ENCODE data around the gene SLC12A2. TPM values are rescaled to one million over a fixed set of nuclear protein-coding genes. Genes with fewer than 3 reads are reported as not detected.

The SLC12A2 gene
- polyA plus RNA-seq, 1 donor (not counting 4 experiments of a cell fraction or from before 2014, with no cell fraction given), result 15.5 TPM

DNA sequence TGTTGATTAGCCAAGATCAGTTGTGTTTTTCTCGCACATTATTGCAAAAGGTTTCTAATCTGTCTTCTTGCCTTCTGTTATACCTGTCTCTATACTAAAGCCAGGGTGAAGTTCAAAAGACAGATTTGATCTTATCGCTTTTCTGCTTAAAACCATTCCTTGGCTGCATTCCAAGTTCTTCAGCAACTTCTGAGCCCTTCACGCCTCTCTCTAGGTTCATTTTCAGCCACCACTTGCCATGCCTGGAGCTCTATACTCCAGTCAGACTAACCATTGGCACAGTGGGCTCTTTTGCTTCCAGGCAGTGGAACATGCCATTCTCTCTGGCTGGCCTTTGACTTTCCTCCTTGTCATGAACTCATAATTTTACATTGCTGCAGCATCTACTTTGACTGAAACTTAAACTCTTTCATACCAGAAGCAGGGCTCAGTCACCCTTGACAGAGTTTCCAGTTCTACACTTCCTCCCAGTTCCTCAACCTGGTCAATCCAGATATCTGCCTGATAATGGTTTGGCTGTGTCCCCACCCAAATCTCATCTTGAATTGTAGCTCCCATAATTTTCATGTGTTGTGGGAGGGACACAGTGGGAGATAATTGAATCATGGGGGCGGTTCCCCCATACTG lies 114.4 kb downstream of the SLC12A2 start:
- H2AFZ ChIP-seq (ENCODE audit: control insufficient read depth, low read length), result no peak overlapping the region
- H3K9me3 ChIP-seq (ENCODE audit: control insufficient read depth, low read depth, low read length), result no peaks in the 10 kb centered on the region
- H3K9ac ChIP-seq (ENCODE audit: control insufficient read depth, extremely low read depth, insufficient read depth, low read length), result no peak overlapping the region
- no peak overlapping the region for H3K4me2 ChIP-seq (ENCODE audit: control insufficient read depth, extremely low read depth, insufficient read depth, low read depth, low read length)
- H3K27ac ChIP-seq (ENCODE audit: control insufficient read depth, insufficient read depth, low read length), result no peak overlapping the region
- H3K27me3 ChIP-seq (ENCODE audit: control insufficient read depth, extremely low read depth, insufficient read depth, low read length), result no peaks in the 10 kb centered on the region
- H3K36me3 ChIP-seq (ENCODE audit: control insufficient read depth in 2 of 2, extremely low read depth in 1 of 2, insufficient read depth in 2 of 2, low read length in 2 of 2), result no peaks in the 10 kb centered on the region
- DNase-seq (ENCODE audit: low read depth, low spot score), result no peak
- H3K79me2 ChIP-seq (ENCODE audit: control insufficient read depth, insufficient read depth, low read length), result no peaks in the 10 kb centered on the region
- peaks cover 3% of the 10 kb centered on the region for H3K4me1 ChIP-seq (ENCODE audit: control insufficient read depth, extremely low read depth, insufficient read depth, low read length)
- H4K20me1 ChIP-seq (ENCODE audit: control insufficient read depth, extremely low read depth, insufficient read depth, low read length), result no peaks in the 10 kb centered on the region
- H3K4me3 ChIP-seq (ENCODE audit: control insufficient read depth in 2 of 3, extremely low read depth in 1 of 3, insufficient read depth in 2 of 3, low read depth in 1 of 3, low read length in 3 of 3), result no peak overlapping the region
- TF ChIP-seq EZH2 (IDR thresholded peaks at IDR 0.05; ENCODE audit: low read length), result no peak
- TF ChIP-seq, protein P1, sequence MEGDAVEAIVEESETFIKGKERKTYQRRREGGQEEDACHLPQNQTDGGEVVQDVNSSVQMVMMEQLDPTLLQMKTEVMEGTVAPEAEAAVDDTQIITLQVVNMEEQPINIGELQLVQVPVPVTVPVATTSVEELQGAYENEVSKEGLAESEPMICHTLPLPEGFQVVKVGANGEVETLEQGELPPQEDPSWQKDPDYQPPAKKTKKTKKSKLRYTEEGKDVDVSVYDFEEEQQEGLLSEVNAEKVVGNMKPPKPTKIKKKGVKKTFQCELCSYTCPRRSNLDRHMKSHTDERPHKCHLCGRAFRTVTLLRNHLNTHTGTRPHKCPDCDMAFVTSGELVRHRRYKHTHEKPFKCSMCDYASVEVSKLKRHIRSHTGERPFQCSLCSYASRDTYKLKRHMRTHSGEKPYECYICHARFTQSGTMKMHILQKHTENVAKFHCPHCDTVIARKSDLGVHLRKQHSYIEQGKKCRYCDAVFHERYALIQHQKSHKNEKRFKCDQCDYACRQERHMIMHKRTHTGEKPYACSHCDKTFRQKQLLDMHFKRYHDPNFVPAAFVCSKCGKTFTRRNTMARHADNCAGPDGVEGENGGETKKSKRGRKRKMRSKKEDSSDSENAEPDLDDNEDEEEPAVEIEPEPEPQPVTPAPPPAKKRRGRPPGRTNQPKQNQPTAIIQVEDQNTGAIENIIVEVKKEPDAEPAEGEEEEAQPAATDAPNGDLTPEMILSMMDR (optimal IDR thresholded peaks at IDR 0.05 in 1 of 3, IDR thresholded peaks at IDR 0.05 in 1 of 3, conservative IDR thresholded peaks at IDR 0.05 in 1 of 3; ENCODE audit: extremely low read depth in 1 of 3, insufficient read depth in 2 of 3, low read length in 3 of 3), result no peak
- FAIRE-seq, result no peak
- dilution Hi-C loops (cut with MboI; ENCODE audit: extremely low pct_ligation_motif_present, low sequenced_read_pairs), result no loop called here
- H3K9me1 ChIP-seq (ENCODE audit: control insufficient read depth, extremely low read depth, insufficient read depth, low read length), result no peaks in the 10 kb centered on the region

- no peaks in the 10 kb centered on the region for H3K9me1 ChIP-seq (ENCODE audit: control insufficient read depth, extremely low read depth, insufficient read depth, low read length)
- H3K4me3 ChIP-seq (ENCODE audit: control insufficient read depth in 2 of 3, extremely low read depth in 1 of 3, insufficient read depth in 2 of 3, low read depth in 1 of 3, low read length in 3 of 3), result no peak overlapping the region
- peaks cover 3% of the 10 kb centered on the region for H3K4me1 ChIP-seq (ENCODE audit: control insufficient read depth, extremely low read depth, insufficient read depth, low read length)
- no peaks in the 10 kb centered on the region for H4K20me1 ChIP-seq (ENCODE audit: control insufficient read depth, extremely low read depth, insufficient read depth, low read length)
- TF ChIP-seq, protein P1 (optimal IDR thresholded peaks at IDR 0.05 in 1 of 3, IDR thresholded peaks at IDR 0.05 in 1 of 3, conservative IDR thresholded peaks at IDR 0.05 in 1 of 3; ENCODE audit: extremely low read depth in 1 of 3, insufficient read depth in 2 of 3, low read length in 3 of 3), result no peak
- TF ChIP-seq EZH2 (IDR thresholded peaks at IDR 0.05; ENCODE audit: low read length), result no peak
- no peak overlapping the region for H3K27ac ChIP-seq (ENCODE audit: control insufficient read depth, insufficient read depth, low read length)
- H3K9me3 ChIP-seq (ENCODE audit: control insufficient read depth, low read depth, low read length), result no peaks in the 10 kb centered on the region
- H3K36me3 ChIP-seq (ENCODE audit: control insufficient read depth in 2 of 2, extremely low read depth in 1 of 2, insufficient read depth in 2 of 2, low read length in 2 of 2), result no peaks in the 10 kb centered on the region
- no peaks in the 10 kb centered on the region for H3K79me2 ChIP-seq (ENCODE audit: control insufficient read depth, insufficient read depth, low read length)
- no peaks in the 10 kb centered on the region for H3K27me3 ChIP-seq (ENCODE audit: control insufficient read depth, extremely low read depth, insufficient read depth, low read length)
- no peak overlapping the region for H3K9ac ChIP-seq (ENCODE audit: control insufficient read depth, extremely low read depth, insufficient read depth, low read length)
- H2AFZ ChIP-seq (ENCODE audit: control insufficient read depth, low read length), result no peak overlapping the region
- H3K4me2 ChIP-seq (ENCODE audit: control insufficient read depth, extremely low read depth, insufficient read depth, low read depth, low read length), result no peak overlapping the region
- no peak for DNase-seq (ENCODE audit: low read depth, low spot score)
- dilution Hi-C loops (cut with MboI; ENCODE audit: extremely low pct_ligation_motif_present, low sequenced_read_pairs), result no loop called here
- FAIRE-seq, result no peak
Measured at GRCh38 chr5:128199104-128199503, 115.5 kb downstream of the SLC12A2 start.

Data from keratinocyte (primary cell).